ENCODE results near the gene EEIG1.

Gene EEIG1

GRCh38 chr9:127941062-127941960, 39.5 kb downstream of the EEIG1 start:
- DNase-seq (ENCODE audit: low spot score): no peak

- DNase-seq (ENCODE audit: low spot score): no peak
Observed at GRCh38 chr9:127940593-127940992, 40.2 kb downstream of the EEIG1 start.

GRCh38 chr9:127938298-127938690, 42.5 kb downstream of the EEIG1 start:
- no peak for DNase-seq (ENCODE audit: low spot score)

GRCh38 chr9:127937388-127938297, 43.1 kb downstream of the EEIG1 start, which contains the start of gene DPM2:
Gene DPM2, minus strand, starts transcription at chr9:127937854. Its CDS starts 34 bp downstream, at chr9:127937820.
- peak; percentile 96 for DNase-seq (ENCODE audit: low spot score)

GRCh38 chr9:127937056-127937387, 43.8 kb downstream of the EEIG1 start:
- DNase-seq (ENCODE audit: low spot score): no peak

- no peak for DNase-seq (ENCODE audit: low spot score)
Observed at GRCh38 chr9:127936347-127936852, 44.4 kb downstream of the EEIG1 start.

GRCh38 chr9:127935765-127936221, 45.0 kb downstream of the EEIG1 start:
- no peak for DNase-seq (ENCODE audit: low spot score)

GRCh38 chr9:127934986-127935385, 45.8 kb downstream of the EEIG1 start:
- DNase-seq (ENCODE audit: low spot score): no peak

GRCh38 chr9:127934248-127934647, 46.5 kb downstream of the EEIG1 start:
- no peak for DNase-seq (ENCODE audit: low spot score)

GRCh38 chr9:127931092-127931881, 49.5 kb downstream of the EEIG1 start:
- DNase-seq (ENCODE audit: low spot score): peak; percentile 74

All from HuH-7.5 (cell line).